GM06990 (cell line): ENCODE data around the gene ZBTB11.

Source experiments
- DNase-seq: peaks from one replicate; pipeline ENCODE4 v3.0.0-alpha.2; 2011; ENCODE audit not compliant: insufficient read length; ENCODE audit errors: extremely low read depth
- H3K27me3 ChIP-seq: replicated peaks from 2 replicates; pipeline ENCODE4 v1.6.0; 2011; ENCODE audit warnings: low read length; ENCODE audit not compliant: control insufficient read depth, insufficient read depth
- H3K36me3 ChIP-seq: 2 replicates; pipeline ENCODE4 v1.5.1; 2011; ENCODE audit warnings: low read length; ENCODE audit not compliant: control insufficient read depth, insufficient read depth
- H3K4me3 ChIP-seq: replicated peaks from 2 replicates; pipeline ENCODE4 v1.5.1; 2011; ENCODE audit warnings: low read depth, mild to moderate bottlenecking, control low read depth, low read length
- CTCF ChIP-seq: IDR thresholded peaks from 2 replicates; pipeline ENCODE4 v1.5.1; 2011; ENCODE audit warnings: low read length, control low read depth, mild to moderate bottlenecking, inconsistent platforms; ENCODE audit not compliant: insufficient read depth, poor library complexity, severe bottlenecking

Gene ZBTB11

GRCh38 chr3:101631098-101631796, 45.7 kb downstream of the ZBTB11 start:
- no peak for TF ChIP-seq CTCF
- no peak for DNase-seq
- no peaks in the 10 kb centered on the region for H3K27me3 ChIP-seq
- H3K4me3 ChIP-seq: no peak overlapping the region
- H3K36me3 ChIP-seq: no peaks in the 10 kb centered on the region

- Histone ChIP-seq H3K36me3 (no peaks in the 10 kb centered on the region), H3K4me3 (no peak overlapping the region), H3K27me3 (no peaks in the 10 kb centered on the region)
- no peak for DNase-seq
- no peak for TF ChIP-seq CTCF
Measured at GRCh38 chr3:101629219-101629618, 47.7 kb downstream of the ZBTB11 start.

GRCh38 chr3:101625879-101626278, 51.1 kb downstream of the ZBTB11 start:
- DNase-seq: no peak
- Histone ChIP-seq H3K4me3 (no peak overlapping the region), H3K36me3 (no peaks in the 10 kb centered on the region), H3K27me3 (no peaks in the 10 kb centered on the region)
- TF ChIP-seq CTCF: no peak

GRCh38 chr3:101624857-101625256, 52.1 kb downstream of the ZBTB11 start:
- no peaks in the 10 kb centered on the region for H3K27me3 ChIP-seq
- H3K4me3 ChIP-seq: no peak overlapping the region
- TF ChIP-seq CTCF: no peak
- H3K36me3 ChIP-seq: no peaks in the 10 kb centered on the region
- no peak for DNase-seq

GRCh38 chr3:101623656-101624055, 53.3 kb downstream of the ZBTB11 start:
- TF ChIP-seq CTCF: no peak
- DNase-seq: no peak
- Histone ChIP-seq H3K4me3 (no peak overlapping the region), H3K36me3 (no peaks in the 10 kb centered on the region), H3K27me3 (no peaks in the 10 kb centered on the region)

- TF ChIP-seq CTCF: no peak
Measured at GRCh38 chr3:101619734-101620133, 57.2 kb downstream of the ZBTB11 start.

More at GRCh38 chr3:101619734-101620133, 57.2 kb downstream of the ZBTB11 start:
- H3K4me3 ChIP-seq: no peak overlapping the region
- no peaks in the 10 kb centered on the region for H3K36me3 ChIP-seq
- no peaks in the 10 kb centered on the region for H3K27me3 ChIP-seq
- DNase-seq: no peak
